ENCODE results near the gene BCKDHB.

BCKDHB gene

DNA sequence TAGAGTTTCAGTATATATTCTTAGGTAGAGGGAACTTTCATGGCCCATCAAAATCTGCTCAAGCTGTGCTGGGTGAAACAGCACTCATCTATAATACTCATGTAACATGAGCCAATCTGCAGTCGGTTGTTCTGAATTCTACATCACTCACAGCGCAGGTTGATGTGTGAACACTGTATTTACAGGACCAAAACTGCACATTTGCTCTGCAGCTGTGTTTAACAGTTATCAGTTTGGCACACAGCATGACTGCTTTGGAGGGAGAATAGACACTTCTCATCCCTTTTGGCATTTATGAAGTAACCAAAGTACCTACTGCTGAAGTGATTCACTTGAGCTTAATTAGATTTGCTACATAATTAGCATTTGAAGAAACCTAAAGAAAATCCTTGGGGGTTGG, 225.1 kb downstream of the BCKDHB start:
- ChIA-PET POLR2A (interaction anchor here (1.2 kb wide), 1 partner anchor 225 kb away, joined by 3 read pairs; the partner anchor contains the start of gene BCKDHB), CTCF (interaction anchor here (0.6 kb wide), 1 partner anchor 241 kb away, joined by 3 read pairs; no protein-coding TSS in a partner anchor)
- DNase-seq (ENCODE audit: extremely low spot score) = no peak
- no peak for TF ChIP-seq LEF1 (IDR thresholded peaks at IDR 0.05; ENCODE audit: borderline replicate concordance)
- TF ChIP-seq NFRKB (IDR thresholded peaks at IDR 0.05) = no peak
- TF ChIP-seq FOXK2 (IDR thresholded peaks at IDR 0.05) = no peak
- TF ChIP-seq SP1 (IDR thresholded peaks at IDR 0.05) = no peak

DNA sequence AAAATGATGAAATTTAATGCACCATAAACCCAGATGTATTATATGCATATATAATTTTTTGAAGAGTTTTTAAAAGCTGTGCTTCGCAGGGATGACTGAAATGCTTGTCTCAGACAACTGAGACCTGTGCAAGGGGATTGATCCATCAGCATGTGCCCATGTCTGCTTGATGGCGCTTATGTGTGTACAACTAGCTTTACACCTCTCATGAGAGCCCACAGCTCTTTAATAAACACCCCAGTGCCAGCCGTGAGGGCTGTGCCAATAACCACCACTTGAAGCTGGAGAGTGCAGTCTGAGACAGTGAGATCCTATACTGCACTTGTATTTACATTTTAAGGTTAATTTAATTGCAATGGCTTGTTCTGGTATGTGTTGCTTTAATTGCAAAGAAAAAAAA, 225.5 kb downstream of the BCKDHB start:
- TF ChIP-seq CTBP1 (IDR thresholded peaks at IDR 0.05; ENCODE audit: borderline replicate concordance) = no peak
- no peak for TF ChIP-seq L3MBTL2 (conservative IDR thresholded peaks at IDR 0.05)
- no peak for TF ChIP-seq FOXK2 (IDR thresholded peaks at IDR 0.05)
- TF ChIP-seq FOXM1 (IDR thresholded peaks at IDR 0.05; ENCODE audit: borderline replicate concordance) = no peak
- TF ChIP-seq ZNF384 (IDR thresholded peaks at IDR 0.05) = no peak
- TF ChIP-seq, protein P1, sequence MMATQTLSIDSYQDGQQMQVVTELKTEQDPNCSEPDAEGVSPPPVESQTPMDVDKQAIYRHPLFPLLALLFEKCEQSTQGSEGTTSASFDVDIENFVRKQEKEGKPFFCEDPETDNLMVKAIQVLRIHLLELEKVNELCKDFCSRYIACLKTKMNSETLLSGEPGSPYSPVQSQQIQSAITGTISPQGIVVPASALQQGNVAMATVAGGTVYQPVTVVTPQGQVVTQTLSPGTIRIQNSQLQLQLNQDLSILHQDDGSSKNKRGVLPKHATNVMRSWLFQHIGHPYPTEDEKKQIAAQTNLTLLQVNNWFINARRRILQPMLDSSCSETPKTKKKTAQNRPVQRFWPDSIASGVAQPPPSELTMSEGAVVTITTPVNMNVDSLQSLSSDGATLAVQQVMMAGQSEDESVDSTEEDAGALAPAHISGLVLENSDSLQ (IDR thresholded peaks at IDR 0.05) = no peak
- no peak for TF ChIP-seq TARDBP (IDR thresholded peaks at IDR 0.05)
- no peak for TF ChIP-seq ELF4 (IDR thresholded peaks at IDR 0.05)
- TF ChIP-seq ARNT (IDR thresholded peaks at IDR 0.05) = no peak
- no peak for TF ChIP-seq SP1 (IDR thresholded peaks at IDR 0.05)
- TF ChIP-seq FOXA1 (IDR thresholded peaks at IDR 0.05) = no peak
- TF ChIP-seq HDGF (IDR thresholded peaks at IDR 0.05; ENCODE audit: borderline replicate concordance) = no peak
- TF ChIP-seq SUZ12 (IDR thresholded peaks at IDR 0.05) = no peak
- TF ChIP-seq NFRKB (IDR thresholded peaks at IDR 0.05) = no peak
- no peak for TF ChIP-seq LEF1 (IDR thresholded peaks at IDR 0.05; ENCODE audit: borderline replicate concordance)
- no peak for TF ChIP-seq BHLHE40 (IDR thresholded peaks at IDR 0.05; ENCODE audit: borderline replicate concordance)
- ChIA-PET POLR2A (no interaction called here), CTCF (no interaction called here)
- DNase-seq (ENCODE audit: extremely low spot score) = no peak

GRCh38 chr6:80333342-80333741, 226.9 kb downstream of the BCKDHB start:
- TF ChIP-seq BHLHE40 (IDR thresholded peaks at IDR 0.05; ENCODE audit: borderline replicate concordance) (no peak), NFRKB (IDR thresholded peaks at IDR 0.05) (no peak), ELF4 (IDR thresholded peaks at IDR 0.05) (no peak), SP1 (IDR thresholded peaks at IDR 0.05) (no peak), ZNF384 (IDR thresholded peaks at IDR 0.05) (no peak), SUZ12 (IDR thresholded peaks at IDR 0.05) (no peak), TARDBP (IDR thresholded peaks at IDR 0.05) (no peak), ARNT (IDR thresholded peaks at IDR 0.05) (no peak), FOXA1 (IDR thresholded peaks at IDR 0.05) (no peak), L3MBTL2 (conservative IDR thresholded peaks at IDR 0.05) (no peak), FOXM1 (IDR thresholded peaks at IDR 0.05; ENCODE audit: borderline replicate concordance) (no peak), HDGF (IDR thresholded peaks at IDR 0.05; ENCODE audit: borderline replicate concordance) (no peak), CTBP1 (IDR thresholded peaks at IDR 0.05; ENCODE audit: borderline replicate concordance) (no peak), FOXK2 (IDR thresholded peaks at IDR 0.05) (no peak)
- TF ChIP-seq, protein P1 (IDR thresholded peaks at IDR 0.05) = no peak
- DNase-seq (ENCODE audit: extremely low spot score) = no peak
- POLR2A ChIA-PET = no interaction called here
- CTCF ChIA-PET = interaction anchor here (0.6 kb wide), 1 partner anchor 201 kb away, joined by 3 read pairs; no protein-coding TSS in a partner anchor

DNA sequence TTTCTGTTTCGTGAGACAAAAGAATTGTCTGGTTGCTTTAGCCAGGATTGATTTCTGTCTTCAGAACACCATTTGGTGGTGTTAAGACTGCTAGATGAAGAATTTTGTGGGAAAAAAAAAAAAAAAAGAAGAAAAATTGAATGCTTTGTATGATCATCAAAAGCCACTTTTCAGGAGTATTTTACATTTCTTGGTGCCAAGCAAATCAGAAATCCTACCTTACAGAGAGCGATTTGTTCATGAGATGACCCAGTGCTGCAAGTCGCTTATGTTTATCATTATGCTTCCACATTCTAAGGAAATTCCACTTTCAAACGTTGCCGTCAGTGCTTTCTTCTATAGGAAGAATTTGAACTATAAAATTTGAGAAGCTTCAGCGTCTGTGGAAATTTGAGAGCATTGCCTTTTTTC, 228.7 kb downstream of the BCKDHB start:
- DNase-seq (ENCODE audit: extremely low spot score) = no peak
- ChIA-PET POLR2A (no interaction called here), CTCF (no interaction called here)
- no peak for TF ChIP-seq FOXM1 (IDR thresholded peaks at IDR 0.05; ENCODE audit: borderline replicate concordance)
- TF ChIP-seq TARDBP (IDR thresholded peaks at IDR 0.05) = no peak
- TF ChIP-seq CTBP1 (IDR thresholded peaks at IDR 0.05; ENCODE audit: borderline replicate concordance) = no peak
- TF ChIP-seq FOXA1 (IDR thresholded peaks at IDR 0.05) = no peak
- no peak for TF ChIP-seq SUZ12 (IDR thresholded peaks at IDR 0.05)
- TF ChIP-seq BHLHE40 (IDR thresholded peaks at IDR 0.05; ENCODE audit: borderline replicate concordance) = no peak
- no peak for TF ChIP-seq L3MBTL2 (conservative IDR thresholded peaks at IDR 0.05)
- TF ChIP-seq LEF1 (IDR thresholded peaks at IDR 0.05; ENCODE audit: borderline replicate concordance) = no peak
- TF ChIP-seq NFRKB (IDR thresholded peaks at IDR 0.05) = no peak
- TF ChIP-seq, protein P1 (IDR thresholded peaks at IDR 0.05) = no peak

DNA sequence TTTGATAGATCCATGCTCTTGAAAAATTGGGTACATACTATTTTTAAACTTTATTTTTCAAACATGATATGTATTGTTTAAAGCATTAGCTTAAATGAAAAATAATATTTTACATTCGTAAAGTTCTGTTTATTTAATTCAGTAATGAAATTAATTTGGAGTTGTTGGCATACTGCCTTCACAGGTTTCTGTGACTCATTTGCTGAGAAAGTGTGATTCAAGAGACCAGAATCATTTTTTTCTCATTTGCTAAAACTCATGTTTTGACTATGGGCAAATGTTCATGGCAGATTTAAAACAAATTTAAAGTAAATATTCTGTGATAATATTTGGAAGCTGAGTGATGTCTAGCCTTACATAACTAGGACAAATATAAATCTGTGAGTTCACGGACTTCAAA, 230.4 kb downstream of the BCKDHB start:
- TF ChIP-seq, protein P1 (IDR thresholded peaks at IDR 0.05) = no peak
- TF ChIP-seq LEF1 (IDR thresholded peaks at IDR 0.05; ENCODE audit: borderline replicate concordance) (no peak), FOXM1 (IDR thresholded peaks at IDR 0.05; ENCODE audit: borderline replicate concordance) (no peak), HDGF (IDR thresholded peaks at IDR 0.05; ENCODE audit: borderline replicate concordance) (no peak), FOXK2 (IDR thresholded peaks at IDR 0.05) (no peak), SP1 (IDR thresholded peaks at IDR 0.05) (no peak), ELF4 (IDR thresholded peaks at IDR 0.05) (no peak), CTBP1 (IDR thresholded peaks at IDR 0.05; ENCODE audit: borderline replicate concordance) (no peak), L3MBTL2 (conservative IDR thresholded peaks at IDR 0.05) (no peak), BHLHE40 (IDR thresholded peaks at IDR 0.05; ENCODE audit: borderline replicate concordance) (no peak), ZNF384 (IDR thresholded peaks at IDR 0.05) (no peak)
- no peak for DNase-seq (ENCODE audit: extremely low spot score)
- ChIA-PET CTCF (interaction anchor here (0.7 kb wide), 1 partner anchor 1778 kb away, joined by 3 read pairs; no protein-coding TSS in a partner anchor), POLR2A (no interaction called here)
